K562 (cell line): ENCODE data around the gene TFB2M. TPM values are rescaled to one million over a fixed set of nuclear protein-coding genes. Genes with fewer than 3 reads are reported as not detected.

Experiments
- BMI1 ChIP-seq: fragments of 150-350 bp; IDR thresholded peaks from 2 replicates; pipeline ENCODE4 v1.6.1; 2014; ENCODE audit warnings: low read length
- CEBPG ChIP-seq, 3 experiments: fragments of 200-800 bp in 1 of 3; sonication (Bioruptor generic) in 1 of 3; sonication (generic) in 1 of 3; formaldehyde crosslinking in 1 of 3; IDR thresholded peaks in 2 of 3; conservative IDR thresholded peaks in 1 of 3; 2 replicates each; pipeline versions ENCODE4 v1.6.1 to v1.8.0; 2016 to 2022; ENCODE audit warnings: missing compliant biosample characterization in 2 of 3, missing genetic modification characterization in 2 of 3, mild to moderate bottlenecking in 1 of 3, missing genetic modification reagents in 1 of 3
- CXXC5 ChIP-seq: fragments of 250-450 bp; sonication (Bioruptor Pico); IDR thresholded peaks from 2 replicates; pipeline ENCODE4 v1.8.0; 2022; ENCODE audit warnings: inconsistent platforms, mild to moderate bottlenecking, moderate library complexity
- DIDO1 ChIP-seq: fragments of 450-650 bp; IDR thresholded peaks from 2 replicates; pipeline ENCODE4 v1.6.1; 2016; ENCODE audit warnings: low read depth, missing biosample characterization, missing genetic modification characterization
- GTF2E2 ChIP-seq: fragments of 200-800 bp; sonication (Bioruptor generic); IDR thresholded peaks from 2 replicates; pipeline ENCODE4 v1.6.1; 2016; ENCODE audit warnings: missing genetic modification characterization, missing compliant biosample characterization
- JUND ChIP-seq, 2 experiments: IDR thresholded peaks; 2 replicates in 1 of 2; 3 replicates in 1 of 2; pipeline ENCODE4 v1.6.1; 2011; ENCODE audit warnings: borderline replicate concordance in 2 of 2, low read depth in 2 of 2, low read length in 2 of 2, improper control_type of control experiment in 1 of 2, missing biosample characterization in 1 of 2, missing genetic modification characterization in 1 of 2, missing genetic modification reagents in 1 of 2
- KLF6 ChIP-seq: fragments of 250-450 bp; sonication (Bioruptor Pico); IDR thresholded peaks from 2 replicates; pipeline ENCODE4 v1.4.0; 2020; ENCODE audit warnings: mild to moderate bottlenecking, moderate library complexity, borderline replicate concordance
- MAFK ChIP-seq: IDR thresholded peaks from 2 replicates; pipeline ENCODE4 v1.6.1; 2011; ENCODE audit warnings: low read length, improper control_type of control experiment
- MBD2 ChIP-seq: sonication (generic); IDR thresholded peaks from 2 replicates; pipeline ENCODE4 v1.6.1; 2016; ENCODE audit warnings: low read depth, borderline replicate concordance
- MTA1 ChIP-seq: fragments of 450-650 bp; IDR thresholded peaks from 2 replicates; pipeline ENCODE4 v1.6.1; 2017; ENCODE audit warnings: borderline replicate concordance
- NFXL1 ChIP-seq: fragments of 450-650 bp; formaldehyde crosslinking; IDR thresholded peaks from 2 replicates; pipeline ENCODE4 v1.4.0; 2021; ENCODE audit warnings: mild to moderate bottlenecking
- RBBP5 ChIP-seq: fragments of 200-600 bp; sonication (generic); IDR thresholded peaks from 2 replicates; pipeline ENCODE4 v1.6.1; 2012; ENCODE audit warnings: borderline replicate concordance, mild to moderate bottlenecking, low read length, control low read depth, inconsistent platforms; ENCODE audit not compliant: insufficient read depth, poor library complexity, severe bottlenecking
- RBFOX2 ChIP-seq: fragments of 200-400 bp; formaldehyde crosslinking; IDR thresholded peaks from 2 replicates; pipeline ENCODE4 v1.6.1; 2017; ENCODE audit warnings: low read depth, mild to moderate bottlenecking, low read length, moderate library complexity
- ZNF316 ChIP-seq: fragments of 450-650 bp; IDR thresholded peaks from 2 replicates; pipeline ENCODE4 v1.6.1; 2016
- ZNF384 ChIP-seq: IDR thresholded peaks from 2 replicates; pipeline ENCODE4 v1.6.1; 2012; ENCODE audit warnings: low read depth, low read length, improper control_type of control experiment
- ZNF695 ChIP-seq: fragments of 450-650 bp; formaldehyde crosslinking; IDR thresholded peaks from 2 replicates; pipeline ENCODE4 v1.4.0; 2020; ENCODE audit warnings: mild to moderate bottlenecking, moderate library complexity
- ZNF79 ChIP-seq: fragments of 250-450 bp; sonication (Bioruptor Pico); IDR thresholded peaks from 2 replicates; pipeline ENCODE4 v1.4.0; 2020; ENCODE audit warnings: low read depth, mild to moderate bottlenecking, moderate library complexity
- polyA plus RNA-seq, 8 experiments: library from polyadenylated mRNA; depleted of rRNA in 4 of 8; stranded (reverse) in 5 of 8; unstranded in 3 of 8; fragments of >200 nt; fragmentation: Nextera tagmentation in 2 of 8; fragmentation: Illumina TruSeq in 1 of 8; extraction: Ambion mirVana in 2 of 8; extraction: Trizol in 1 of 8; gene quantifications; 2 replicates each; pipeline versions ENCODE4 v1.2.1 to v1.2.3, GENCODE V29; 2011 to 2014; ENCODE audit warnings: inconsistent platforms in 1 of 8, missing spikeins in 1 of 8
- total RNA-seq, 7 experiments: library from RNA; depleted of rRNA in 6 of 7; stranded (reverse); fragments of >200 nt in 6 of 7; fragmentation: Illumina TruSeq in 2 of 7; extraction: Trizol in 2 of 7; gene quantifications; 2 replicates each; pipeline versions ENCODE4 v1.2.1 to v1.2.3, GENCODE V29; 2011 to 2021; ENCODE audit warnings: low replicate concordance in 1 of 7
- TF ChIP-seq, protein P1 (sequence below): fragments of 450-650 bp; IDR thresholded peaks from 2 replicates; pipeline ENCODE4 v1.6.1; 2017; ENCODE audit warnings: antibody characterized with exemption, mild to moderate bottlenecking
- TF ChIP-seq, protein P2 (sequence below): fragments of 200-800 bp; sonication (Bioruptor generic); IDR thresholded peaks from 2 replicates; pipeline ENCODE4 v1.6.1; 2017; ENCODE audit warnings: missing genetic modification characterization, missing compliant biosample characterization
- TF ChIP-seq, protein P3 (sequence below): sonication (generic); formaldehyde crosslinking; IDR thresholded peaks from 2 replicates; pipeline ENCODE4 v1.8.0; 2022; ENCODE audit warnings: missing genetic modification reagents, mild to moderate bottlenecking, moderate library complexity, borderline replicate concordance

Gene TFB2M
- total and polyA plus RNA-seq, 9 of the 15 experiments (the other 6 are each of a cell fraction or from before 2014, with no cell fraction given) = 55.1 to 162 (median 70.6) TPM

DNA sequence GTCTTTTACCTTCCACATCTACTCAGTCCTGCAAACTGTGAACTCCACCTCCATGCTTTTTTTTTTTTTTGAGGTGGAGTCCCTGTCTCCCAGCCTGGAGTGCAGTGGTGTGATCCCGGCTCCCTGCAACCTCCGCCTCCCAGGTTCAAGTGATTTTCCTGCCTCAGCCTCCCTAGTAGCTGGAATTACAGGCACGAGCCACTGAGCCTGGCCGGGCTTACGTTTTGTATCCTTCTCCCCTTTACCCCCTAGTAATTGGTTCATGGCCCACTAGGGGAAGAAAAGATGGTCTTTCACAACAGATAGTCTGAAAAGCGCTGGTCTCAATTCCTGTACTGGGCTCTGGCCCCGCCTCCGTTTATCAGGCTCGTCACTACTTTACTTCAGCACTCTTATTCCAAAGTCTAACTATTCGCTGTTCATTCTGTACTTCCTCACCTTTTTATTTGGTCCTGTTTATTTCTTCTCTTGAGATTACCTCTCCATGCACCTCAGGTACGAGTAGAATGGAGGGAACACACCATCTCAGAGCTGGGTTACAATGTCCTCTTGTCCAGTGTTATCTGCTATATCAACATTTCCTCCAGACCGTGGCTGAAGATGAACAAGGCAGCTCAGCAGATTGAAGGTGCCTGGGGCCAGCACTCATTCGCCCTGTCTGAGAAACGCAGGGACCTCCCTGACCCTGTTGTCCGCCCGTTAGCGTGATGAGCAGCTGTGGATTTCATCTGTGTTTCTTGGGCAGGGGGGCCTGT lies 16.4 kb upstream of the TFB2M start (continued):
- TF ChIP-seq RBBP5 (peak; percentile 25), ZNF695 (0 out of 2 replicates have a peak, but pooled peaks have one; percentile 41), ZNF384 (peak; percentile 59; the same call in 1 of the 2 replicates), KLF6 (no peak), RBFOX2 (0 out of 2 replicates have a peak, but pooled peaks have one; percentile 4), ZNF316 (peak; percentile 92), JUND (IDR thresholded peaks at IDR 0.05; ENCODE audit: borderline replicate concordance, low read depth, low read length) (peak; percentile 46; the same call in 1 of the 2 replicates), JUND (tag; IDR thresholded peaks at IDR 0.05; ENCODE audit: borderline replicate concordance, low read depth, low read length) (peak; percentile 70; the same call in 2 of the 3 replicates), DIDO1 (tag) (no peak), GTF2E2 (tag) (0 out of 2 replicates have a peak, but pooled peaks have one; percentile 53), MTA1 (peak; percentile 56), NFXL1 (CRISPR knock-in tag) (no peak), CEBPG (CRISPR knock-in tag; IDR thresholded peaks at IDR 0.05) (peak; percentile 25), CEBPG (tag; conservative IDR thresholded peaks at IDR 0.05 in 1 of 2, IDR thresholded peaks at IDR 0.05 in 1 of 2) (no peak), MBD2 (0 out of 2 replicates have a peak, but pooled peaks have one; percentile 52), ZNF79 (CRISPR knock-in tag) (no peak), CXXC5 (peak; percentile 55; the same call in 1 of the 2 replicates), MAFK (peak; percentile 58; the same call in 1 of the 2 replicates), BMI1 (no peak)
- TF ChIP-seq, protein P1, sequence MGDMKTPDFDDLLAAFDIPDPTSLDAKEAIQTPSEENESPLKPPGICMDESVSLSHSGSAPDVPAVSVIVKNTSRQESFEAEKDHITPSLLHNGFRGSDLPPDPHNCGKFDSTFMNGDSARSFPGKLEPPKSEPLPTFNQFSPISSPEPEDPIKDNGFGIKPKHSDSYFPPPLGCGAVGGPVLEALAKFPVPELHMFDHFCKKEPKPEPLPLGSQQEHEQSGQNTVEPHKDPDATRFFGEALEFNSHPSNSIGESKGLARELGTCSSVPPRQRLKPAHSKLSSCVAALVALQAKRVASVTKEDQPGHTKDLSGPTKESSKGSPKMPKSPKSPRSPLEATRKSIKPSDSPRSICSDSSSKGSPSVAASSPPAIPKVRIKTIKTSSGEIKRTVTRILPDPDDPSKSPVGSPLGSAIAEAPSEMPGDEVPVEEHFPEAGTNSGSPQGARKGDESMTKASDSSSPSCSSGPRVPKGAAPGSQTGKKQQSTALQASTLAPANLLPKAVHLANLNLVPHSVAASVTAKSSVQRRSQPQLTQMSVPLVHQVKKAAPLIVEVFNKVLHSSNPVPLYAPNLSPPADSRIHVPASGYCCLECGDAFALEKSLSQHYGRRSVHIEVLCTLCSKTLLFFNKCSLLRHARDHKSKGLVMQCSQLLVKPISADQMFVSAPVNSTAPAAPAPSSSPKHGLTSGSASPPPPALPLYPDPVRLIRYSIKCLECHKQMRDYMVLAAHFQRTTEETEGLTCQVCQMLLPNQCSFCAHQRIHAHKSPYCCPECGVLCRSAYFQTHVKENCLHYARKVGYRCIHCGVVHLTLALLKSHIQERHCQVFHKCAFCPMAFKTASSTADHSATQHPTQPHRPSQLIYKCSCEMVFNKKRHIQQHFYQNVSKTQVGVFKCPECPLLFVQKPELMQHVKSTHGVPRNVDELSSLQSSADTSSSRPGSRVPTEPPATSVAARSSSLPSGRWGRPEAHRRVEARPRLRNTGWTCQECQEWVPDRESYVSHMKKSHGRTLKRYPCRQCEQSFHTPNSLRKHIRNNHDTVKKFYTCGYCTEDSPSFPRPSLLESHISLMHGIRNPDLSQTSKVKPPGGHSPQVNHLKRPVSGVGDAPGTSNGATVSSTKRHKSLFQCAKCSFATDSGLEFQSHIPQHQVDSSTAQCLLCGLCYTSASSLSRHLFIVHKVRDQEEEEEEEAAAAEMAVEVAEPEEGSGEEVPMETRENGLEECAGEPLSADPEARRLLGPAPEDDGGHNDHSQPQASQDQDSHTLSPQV = peak; percentile 57; the same call in 1 of the 2 replicates
- TF ChIP-seq, protein P2, sequence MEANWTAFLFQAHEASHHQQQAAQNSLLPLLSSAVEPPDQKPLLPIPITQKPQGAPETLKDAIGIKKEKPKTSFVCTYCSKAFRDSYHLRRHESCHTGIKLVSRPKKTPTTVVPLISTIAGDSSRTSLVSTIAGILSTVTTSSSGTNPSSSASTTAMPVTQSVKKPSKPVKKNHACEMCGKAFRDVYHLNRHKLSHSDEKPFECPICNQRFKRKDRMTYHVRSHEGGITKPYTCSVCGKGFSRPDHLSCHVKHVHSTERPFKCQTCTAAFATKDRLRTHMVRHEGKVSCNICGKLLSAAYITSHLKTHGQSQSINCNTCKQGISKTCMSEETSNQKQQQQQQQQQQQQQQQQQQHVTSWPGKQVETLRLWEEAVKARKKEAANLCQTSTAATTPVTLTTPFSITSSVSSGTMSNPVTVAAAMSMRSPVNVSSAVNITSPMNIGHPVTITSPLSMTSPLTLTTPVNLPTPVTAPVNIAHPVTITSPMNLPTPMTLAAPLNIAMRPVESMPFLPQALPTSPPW = peak; percentile 21; the same call in 1 of the 2 replicates
- TF ChIP-seq, protein P3, sequence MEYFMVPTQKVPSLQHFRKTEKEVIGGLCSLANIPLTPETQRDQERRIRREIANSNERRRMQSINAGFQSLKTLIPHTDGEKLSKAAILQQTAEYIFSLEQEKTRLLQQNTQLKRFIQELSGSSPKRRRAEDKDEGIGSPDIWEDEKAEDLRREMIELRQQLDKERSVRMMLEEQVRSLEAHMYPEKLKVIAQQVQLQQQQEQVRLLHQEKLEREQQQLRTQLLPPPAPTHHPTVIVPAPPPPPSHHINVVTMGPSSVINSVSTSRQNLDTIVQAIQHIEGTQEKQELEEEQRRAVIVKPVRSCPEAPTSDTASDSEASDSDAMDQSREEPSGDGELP (CRISPR knock-in tag) = peak; percentile 32; the same call in 1 of the 2 replicates
